ENCODE results near the gene EFCAB5.
"Not testable (repeated sequence)": the region's sequence is repeated elsewhere in the genome, so short reads cannot be mapped to it uniquely, and the experiment has no call there.

EFCAB5 gene

GRCh38 chr17:30103921-30104320 is 162.5 kb downstream of the EFCAB5 start:
- DNase-seq, result peak; percentile 73

DNA sequence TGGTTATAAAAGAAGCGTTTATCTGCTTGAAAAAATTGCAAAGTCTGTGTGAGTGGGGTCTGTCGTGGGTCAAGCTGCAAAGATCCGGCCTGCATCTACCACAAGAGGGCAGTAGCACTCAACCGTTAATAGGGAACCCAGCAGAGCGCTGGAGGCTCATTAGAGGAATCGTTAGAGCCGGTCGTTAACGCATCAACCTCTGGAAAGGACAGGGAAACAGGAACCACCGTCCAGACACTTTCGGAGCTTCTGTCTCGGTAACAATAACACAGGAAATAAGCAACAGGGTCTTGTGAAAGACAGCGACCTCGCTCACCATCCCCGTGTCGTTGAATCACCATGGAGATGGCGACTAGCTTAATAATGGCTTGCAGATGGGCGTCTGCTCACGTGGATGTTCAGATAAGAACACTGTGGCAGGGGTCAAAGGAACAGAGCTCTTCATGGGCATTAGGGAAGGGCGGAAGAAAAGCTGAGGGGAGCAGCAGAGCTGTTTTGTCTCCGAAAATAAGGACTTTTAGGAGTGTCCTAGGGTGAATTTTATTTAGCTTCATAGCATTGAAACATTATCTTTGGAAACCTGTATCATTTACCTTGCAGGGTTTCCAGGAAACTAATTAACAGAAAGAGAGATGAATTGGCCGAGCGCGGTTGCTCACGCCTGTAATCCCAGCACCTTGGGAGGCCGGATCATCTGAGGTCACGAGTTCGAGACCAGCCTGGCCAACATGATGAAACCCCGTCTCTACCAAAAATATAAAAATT is 163.3 kb downstream of the EFCAB5 start:
- DNase-seq, result peak; percentile 99

GRCh38 chr17:30112794-30113193 is 171.4 kb downstream of the EFCAB5 start:
- DNase-seq, result peak; percentile 21

DNA sequence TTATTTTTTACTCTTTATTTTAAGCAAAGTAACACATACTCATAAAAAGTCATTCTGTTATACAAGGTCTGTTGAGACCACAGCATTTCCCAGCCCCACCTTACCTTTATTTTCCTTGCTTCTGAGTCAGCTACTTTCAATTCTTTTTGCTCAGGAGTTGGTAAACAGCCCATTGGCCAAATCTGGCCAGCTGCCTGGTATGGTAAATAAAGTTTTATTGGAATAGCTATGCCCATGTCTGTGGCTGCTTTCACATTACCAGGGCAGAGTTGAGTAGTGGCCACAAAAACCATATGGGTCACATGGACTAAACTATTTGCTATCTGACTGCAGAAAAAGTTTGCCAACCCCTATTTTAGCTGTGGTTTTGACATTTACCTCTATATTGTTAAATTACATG is 171.8 kb downstream of the EFCAB5 start:
- DNase-seq, result peak; percentile 32

DNA sequence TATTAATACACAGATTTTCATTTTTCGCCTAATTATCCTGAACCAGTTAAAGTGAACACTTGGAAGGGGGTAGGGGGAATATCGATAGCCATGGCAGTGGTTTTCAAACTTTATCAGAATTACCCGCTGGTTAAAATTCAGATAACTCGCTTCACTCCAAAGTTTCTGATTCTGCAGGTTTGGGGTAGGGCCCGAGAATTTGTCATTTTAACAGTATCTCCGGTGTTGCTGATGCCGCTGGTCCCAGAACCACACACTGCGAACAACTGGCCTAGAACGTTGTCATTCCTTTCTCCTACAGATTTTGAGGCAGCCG is 174.9 kb downstream of the EFCAB5 start:
- no peak for DNase-seq

DNA sequence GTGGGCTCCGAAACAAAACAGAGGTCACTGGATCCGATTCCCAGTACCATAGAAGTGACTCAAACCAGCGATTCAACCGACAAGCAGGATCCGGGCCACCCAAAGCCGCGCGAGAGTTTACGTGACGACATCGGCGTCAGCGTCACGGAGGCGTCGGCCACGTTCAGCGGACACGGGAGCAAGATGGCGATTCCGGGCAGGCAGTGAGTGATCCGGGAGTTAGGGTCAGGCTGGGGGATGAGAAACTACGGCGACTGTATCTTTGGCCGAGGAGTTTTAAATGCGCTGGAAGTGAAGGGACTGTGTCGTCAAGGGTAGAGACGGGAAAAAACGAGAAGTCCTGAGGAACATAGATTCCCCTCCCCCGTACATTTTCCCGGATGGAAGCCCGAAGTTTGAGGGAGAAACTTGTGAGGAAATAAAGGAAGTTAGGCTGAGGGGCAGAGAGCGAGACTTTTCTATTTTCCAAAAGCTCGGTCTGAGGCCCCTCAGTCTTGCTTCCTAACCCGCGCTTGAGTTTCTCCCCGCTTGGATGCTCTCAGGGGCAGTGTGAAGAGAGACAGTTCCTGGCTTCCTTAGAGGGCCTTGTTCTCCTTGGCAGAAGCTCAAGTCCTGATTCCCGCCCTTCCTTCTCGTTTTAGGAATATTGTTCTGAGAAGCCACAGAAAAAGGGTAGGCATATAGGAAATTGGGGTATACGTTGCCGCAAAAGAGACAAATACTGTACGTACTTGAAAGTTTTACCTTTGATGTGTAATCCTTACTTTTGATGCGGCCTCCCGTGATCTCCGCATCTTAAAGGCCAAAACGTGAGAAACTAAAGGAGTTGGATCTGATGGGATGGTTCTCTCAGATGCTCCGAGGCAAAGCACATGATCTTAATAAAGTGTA is 175.5 kb downstream of the EFCAB5 start, which contains the start of gene NSRP1:
NSRP1 (plus strand) TSS at position 156 of the 891 bp plus-strand sequence; CDS start at position 184, 28 bp downstream.
- DNase-seq, result peak; percentile 96

DNA sequence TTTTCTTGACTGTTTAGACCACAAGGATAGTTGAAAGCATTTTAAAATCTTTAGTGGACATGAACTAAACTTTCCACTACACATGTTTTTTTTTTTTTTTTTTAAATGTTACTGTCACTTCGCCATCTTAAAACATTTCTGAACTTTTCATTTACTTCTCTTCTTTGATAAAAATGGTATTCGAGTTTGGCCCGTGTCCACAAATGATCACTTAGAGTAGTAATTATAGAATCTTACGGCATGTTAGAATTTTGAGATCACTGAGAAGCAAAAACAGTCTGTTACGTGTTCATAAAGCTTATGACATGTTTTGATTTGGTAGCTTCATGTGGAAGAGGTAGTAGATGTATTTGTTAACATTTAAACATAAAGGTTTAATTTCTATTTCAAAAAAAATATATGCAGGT is 176.2 kb downstream of the EFCAB5 start:
- DNase-seq, result no peak

DNA sequence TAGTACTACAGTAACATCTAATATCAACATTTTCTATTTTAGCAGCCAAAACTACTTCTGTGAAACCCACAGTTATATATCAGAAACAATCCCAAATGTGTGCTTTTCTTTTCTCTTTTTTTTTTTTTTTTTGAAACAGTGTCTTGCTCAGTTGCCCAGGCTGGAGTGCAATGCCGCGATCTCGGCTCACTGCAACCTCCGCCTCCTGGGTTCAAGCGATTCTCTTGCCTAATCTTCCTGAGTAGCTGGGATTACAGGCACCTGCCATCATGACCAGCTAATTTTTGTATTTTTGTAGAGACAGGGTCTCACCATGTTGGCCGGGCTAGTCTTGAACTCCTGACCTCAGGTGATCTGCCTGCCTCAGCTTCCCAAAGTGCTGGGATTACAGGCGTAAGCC is 177.2 kb downstream of the EFCAB5 start:
- not testable (repeated sequence) for DNase-seq

DNA sequence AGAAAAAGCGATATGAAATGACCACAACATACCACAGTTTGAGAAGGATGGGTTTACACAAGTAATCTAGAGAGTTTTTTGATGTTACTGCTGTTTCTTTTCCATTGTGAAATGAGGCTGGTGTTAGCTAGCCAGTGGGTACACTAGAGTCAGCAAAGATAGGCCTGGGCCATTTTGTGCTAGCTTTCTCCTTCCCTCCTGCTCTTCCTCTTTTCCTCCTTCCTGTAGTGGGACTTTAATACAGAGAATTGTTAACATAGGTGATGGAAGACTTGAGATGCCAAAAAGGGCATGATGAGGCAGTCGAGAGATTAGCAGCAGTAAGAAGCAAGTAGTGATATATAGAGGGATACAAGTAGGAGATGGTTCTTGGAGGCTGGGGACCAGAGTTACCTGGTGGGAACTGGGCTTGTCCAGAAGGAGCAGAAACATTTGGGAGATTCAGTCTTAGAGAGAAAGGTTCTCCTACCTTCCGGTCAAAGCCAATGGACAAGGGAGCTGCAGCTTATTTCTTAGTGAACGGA is 182.9 kb downstream of the EFCAB5 start:
- no peak for DNase-seq

GRCh38 chr17:30130121-30130520 is 188.7 kb downstream of the EFCAB5 start:
- no peak for DNase-seq

DNA sequence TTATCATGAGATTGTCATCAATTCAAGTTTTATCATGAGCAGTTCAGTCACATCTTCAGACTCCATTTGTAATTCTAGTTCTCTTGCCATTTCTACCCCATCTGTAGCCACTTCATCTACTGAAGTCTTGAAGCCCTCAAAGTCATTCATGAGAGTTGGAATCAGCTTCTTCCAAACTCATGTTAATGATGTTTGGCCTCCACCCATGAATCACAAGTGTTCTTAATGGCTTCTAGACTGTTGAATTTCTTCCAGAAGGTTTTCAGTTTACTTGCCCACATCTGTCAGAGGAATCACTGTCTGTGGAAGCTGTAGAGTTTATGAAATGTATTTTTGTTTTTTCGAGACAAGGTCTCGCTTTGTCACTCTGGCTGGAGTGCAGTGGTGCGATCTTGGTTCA is 191.2 kb downstream of the EFCAB5 start:
- DNase-seq, result no peak

DNA sequence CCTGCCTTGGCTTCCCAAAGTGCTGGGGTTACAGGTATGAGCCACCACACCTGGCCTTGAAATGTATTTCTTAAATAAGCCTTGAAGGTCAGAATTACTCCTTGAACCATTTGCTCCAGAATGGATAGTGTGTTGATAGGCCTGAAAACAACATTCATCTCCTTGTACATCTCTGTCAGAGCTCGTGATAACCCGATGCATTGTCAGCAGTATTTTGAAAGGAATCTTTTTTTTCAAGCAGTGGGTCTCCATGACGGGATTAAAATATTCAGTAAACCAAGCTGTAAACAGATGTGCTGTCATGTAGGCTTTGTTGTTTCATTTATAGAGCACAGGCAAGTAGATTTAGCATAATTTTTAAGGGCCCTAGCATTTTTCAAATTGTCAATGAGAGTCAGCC is 191.8 kb downstream of the EFCAB5 start:
- no peak for DNase-seq

GRCh38 chr17:30134551-30134950 is 193.1 kb downstream of the EFCAB5 start:
- peak; percentile 30 for DNase-seq

DNA sequence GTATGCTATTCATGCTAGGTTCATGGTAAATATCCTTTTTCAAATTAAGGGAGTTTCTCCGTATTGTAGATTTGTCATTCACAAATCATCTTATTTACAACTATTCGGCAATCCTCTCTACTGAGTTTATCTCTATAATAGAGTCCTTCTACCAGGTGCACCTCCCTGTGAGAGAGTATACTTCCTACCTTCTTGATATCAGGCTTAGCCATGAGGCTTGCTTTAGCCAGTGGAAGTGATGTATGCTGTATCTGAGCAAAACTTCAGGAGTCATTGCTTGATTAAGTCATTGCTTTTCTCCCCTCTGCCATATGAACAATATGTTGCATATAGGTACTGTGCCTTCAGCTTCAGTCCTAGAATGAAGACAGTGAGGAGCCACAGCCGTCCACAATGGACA is 195.7 kb downstream of the EFCAB5 start:
- DNase-seq, result no peak

- peak; percentile 12 for DNase-seq
These were observed 206.4 kb downstream of the EFCAB5 start for GRCh38 chr17:30147860-30148259.

GRCh38 chr17:30148376-30148775 is 206.9 kb downstream of the EFCAB5 start:
- no peak for DNase-seq

- no peak for DNase-seq
These were observed 210.0 kb downstream of the EFCAB5 start for GRCh38 chr17:30151471-30151870.

- DNase-seq, result no peak
These were observed 212.0 kb downstream of the EFCAB5 start for GRCh38 chr17:30153463-30153862.

DNA sequence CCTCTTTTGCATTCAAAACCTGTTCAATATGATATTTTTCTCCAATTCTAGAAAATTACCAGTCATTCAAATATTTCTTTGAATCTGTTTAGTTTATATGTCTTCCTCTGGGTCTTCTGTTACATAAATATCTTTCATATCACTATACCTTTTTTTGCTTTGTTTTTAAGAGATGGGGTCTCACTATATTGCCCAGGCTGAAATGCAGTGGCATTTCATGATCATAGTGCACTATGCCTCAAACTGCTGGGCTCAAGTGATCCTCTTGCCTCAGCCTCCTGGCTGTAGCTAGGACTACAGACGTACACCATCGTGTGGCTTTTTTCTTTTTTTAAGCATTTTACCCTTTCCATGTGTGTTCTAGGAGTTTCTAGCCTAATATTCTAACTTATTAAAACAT is 214.0 kb downstream of the EFCAB5 start:
- DNase-seq, result no peak

Data from inflammatory macrophage treated with lipopolysaccharide for 4 hours (primary cell).